Testis (tissue), 5 donors: ENCODE results near the gene THY1. TPM values are rescaled to one million over a fixed set of nuclear protein-coding genes. Genes with fewer than 3 reads are reported as not detected.

Experiments used
- DNase-seq: peaks from one replicate; pipeline ENCODE4 v3.0.0-alpha.2; 2019
- H3K27ac ChIP-seq, 2 donors: fragments of 200-600 bp; sonication (generic); one replicate each; pipeline ENCODE4 v1.5.1; 2019
- H3K27me3 ChIP-seq: fragments of 200-600 bp; sonication (generic); one replicate; pipeline ENCODE4 v1.5.1; 2019
- H3K36me3 ChIP-seq: fragments of 200-600 bp; sonication (generic); one replicate; pipeline ENCODE4 v1.5.1; 2017; ENCODE audit warnings: low read depth; ENCODE audit errors: missing control alignments
- H3K4me1 ChIP-seq: fragments of 200-600 bp; sonication (generic); one replicate; pipeline ENCODE4 v1.5.1; 2019
- H3K4me3 ChIP-seq, 2 donors: fragments of 200-600 bp; sonication (generic); one replicate each; pipeline ENCODE4 v1.5.1; 2017 to 2019
- H3K9me3 ChIP-seq: fragments of 200-600 bp; sonication (generic); one replicate; pipeline ENCODE4 v1.5.1; 2017
- CTCF ChIP-seq, 3 experiments: fragments of 450-650 bp in 2 of 3; fragments of 200-600 bp in 1 of 3; sonication (generic) in 1 of 3; IDR thresholded peaks; one replicate each; pipeline ENCODE4 v1.5.1; 2016 to 2019; ENCODE audit warnings: antibody characterized with exemption in 3 of 3, mild to moderate bottlenecking in 2 of 3, moderate library complexity in 1 of 3
- POLR2A ChIP-seq: fragments of 450-650 bp; IDR thresholded peaks from one replicate; pipeline ENCODE4 v1.6.1; 2017; ENCODE audit warnings: antibody characterized with exemption, mild to moderate bottlenecking, moderate library complexity
- WGBS, 2 donors: methylation state at CpG; one replicate each; pipeline ENCODE4 v1.1.5; 2018; 5-methylcytosine and 5-hydroxymethylcytosine counted together
- intact Hi-C: fragments of 100-400 bp; cut with DNase I; formaldehyde crosslinking; loops from one replicate; pipeline ENCODE4 v1.15.1; 2023; ENCODE audit warnings: low total_unique reads
- long read RNA-seq, 2 donors: transcript quantifications; one replicate each; lab custom pipeline, GENCODE V29; 2026
- polyA plus RNA-seq: library from polyadenylated mRNA; stranded (reverse); fragments of 350-450 nt; fragmentation: Illumina TruSeq; extraction: RNeasy Lipid Tissue Mini Kit (QIAGEN cat#74804); gene quantifications from one replicate; pipeline ENCODE4 v1.2.3, GENCODE V29; 2014; ENCODE audit warnings: low read depth, low replicate concordance; ENCODE audit not compliant: insufficient read depth
- total RNA-seq, 2 donors: library from RNA; depleted of rRNA; stranded (reverse); fragments of >200 nt; gene quantifications; one replicate each; pipeline ENCODE4 v1.2.3, GENCODE V29; 2016

Gene THY1
- total RNA-seq (10 to 100 TPM in 1 of 2 donors, 1 to 10 TPM in 1; 5.9 to 30.0 TPM), polyA plus RNA-seq (132 TPM)
- long read RNA-seq, donor 1, transcript THY1-201 (4 exons, 3,556 nt): major isoform, 34 of 52 reads
- long read RNA-seq, donor 1, partial matches to known transcripts: 13 of 52 reads
- long read RNA-seq, donor 1, other reads (novel, unspliced or antisense): 0 of 52 reads
- long read RNA-seq, donor 2, transcript THY1-201 (4 exons, 3,556 nt): major isoform, 24 of 41 reads
- long read RNA-seq, donor 2, partial matches to known transcripts: 11 of 41 reads
- long read RNA-seq, donor 2, other reads (novel, unspliced or antisense): 0 of 41 reads

DNA sequence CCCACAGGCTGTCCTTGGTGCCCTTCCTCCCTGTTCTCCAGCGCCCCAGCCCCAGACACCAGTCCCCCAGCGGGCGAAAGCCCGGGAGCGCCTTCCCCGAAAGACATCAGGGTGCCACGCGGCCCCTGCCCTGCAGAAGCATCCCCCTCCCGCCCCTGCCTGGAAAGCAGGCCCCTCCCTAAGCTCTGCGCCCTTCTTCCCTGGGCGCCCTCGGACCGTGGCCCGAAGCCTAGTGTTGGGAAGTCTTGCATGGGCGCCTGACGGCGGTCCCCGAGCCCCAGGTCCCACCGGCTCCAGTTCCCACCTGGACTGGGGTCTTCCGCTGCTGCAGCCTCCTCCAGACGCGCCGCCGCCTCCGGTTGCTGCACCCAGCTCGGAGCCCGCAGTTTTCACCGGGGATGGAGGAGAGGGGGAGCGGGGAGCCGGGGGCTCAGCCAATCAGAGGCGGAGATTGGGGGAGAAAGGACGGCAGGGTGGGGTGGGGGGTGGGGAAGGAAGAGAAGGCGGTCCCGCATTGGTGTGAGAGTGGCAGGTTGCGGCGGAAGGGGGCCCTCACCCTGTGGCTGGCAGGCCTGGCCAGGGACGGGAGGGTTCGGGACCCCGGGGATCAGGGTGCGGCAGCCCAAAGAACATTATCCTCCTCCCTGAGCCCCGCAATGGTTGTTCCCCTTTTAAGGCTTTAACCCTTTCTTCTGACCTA is at the start of gene THY1:
THY1 (minus strand) TSS at position 364 of the 700 bp plus-strand sequence. CDS start 2,267 bp downstream, outside the sequence.
- 1 to 4% methylated on average over 19 to 41 of the region's 41 CpGs for WGBS, 2 donors
- peak within 1 kb of the TSS; percentile 55 to 62 for H3K4me3 ChIP-seq
- H3K27me3 ChIP-seq: no peaks in the 10 kb centered on the region
- no peaks in the 10 kb centered on the region for H3K36me3 ChIP-seq
- peak within 1 kb of the TSS in 1 of 2 donors; percentile 31 for H3K27ac ChIP-seq
- peak; percentile 38 for DNase-seq
- no peaks in the 10 kb centered on the region for H3K9me3 ChIP-seq
- H3K4me1 ChIP-seq: peaks cover 5% of the 10 kb centered on the region
- intact Hi-C loops: no loop called here
- TF ChIP-seq POLR2A: no peak
- no peak for TF ChIP-seq CTCF (IDR thresholded peaks at IDR 0.05)

DNA sequence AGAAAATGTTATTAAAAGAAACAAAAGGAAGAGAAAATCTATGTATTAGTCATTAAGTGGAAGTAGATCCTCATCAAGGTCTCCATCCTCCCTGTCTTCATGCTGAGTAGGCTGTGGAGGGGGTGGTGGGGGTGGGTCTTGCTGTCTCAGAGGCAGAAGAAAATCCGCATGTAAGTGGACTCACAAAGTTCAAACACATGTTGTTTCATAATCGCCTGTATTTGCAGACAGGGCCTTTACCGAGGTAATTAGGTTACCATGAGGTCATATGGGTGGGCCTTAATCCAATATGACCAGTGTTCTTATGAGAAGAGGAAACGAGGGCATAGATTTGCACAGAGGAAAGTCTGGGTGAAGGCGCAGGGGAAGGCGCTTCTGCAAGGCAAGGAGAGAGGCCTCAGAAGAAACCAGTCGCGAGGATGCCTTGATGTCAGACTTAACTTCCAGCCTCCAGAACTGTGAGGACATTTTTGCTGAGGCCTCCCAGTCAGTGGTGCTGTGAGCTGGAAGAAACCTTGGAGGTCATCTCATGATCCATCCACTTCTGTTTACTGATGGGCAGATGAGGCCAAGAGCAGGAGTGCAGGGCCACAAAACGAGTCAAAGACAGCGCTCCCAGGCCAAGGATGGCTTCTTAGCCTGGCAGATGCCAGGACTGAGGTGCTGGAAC is 49.3 kb upstream of the THY1 start:
- intact Hi-C loops: loop anchor here (10.0 kb wide), 1 partner anchor 118 kb away; no protein-coding TSS in a partner anchor
- TF ChIP-seq POLR2A (no peak), CTCF (IDR thresholded peaks at IDR 0.05) (no peak)
- no peak for DNase-seq
- Histone ChIP-seq H3K4me1 (no peaks in the 10 kb centered on the region), H3K27me3 (no peaks in the 10 kb centered on the region), H3K9me3 (no peaks in the 10 kb centered on the region), H3K36me3 (no peaks in the 10 kb centered on the region), H3K27ac (no peak overlapping the region), H3K4me3 (no peak overlapping the region)
- 91 to 92% methylated on average over 10 of the region's 10 CpGs for WGBS, 2 donors

DNA sequence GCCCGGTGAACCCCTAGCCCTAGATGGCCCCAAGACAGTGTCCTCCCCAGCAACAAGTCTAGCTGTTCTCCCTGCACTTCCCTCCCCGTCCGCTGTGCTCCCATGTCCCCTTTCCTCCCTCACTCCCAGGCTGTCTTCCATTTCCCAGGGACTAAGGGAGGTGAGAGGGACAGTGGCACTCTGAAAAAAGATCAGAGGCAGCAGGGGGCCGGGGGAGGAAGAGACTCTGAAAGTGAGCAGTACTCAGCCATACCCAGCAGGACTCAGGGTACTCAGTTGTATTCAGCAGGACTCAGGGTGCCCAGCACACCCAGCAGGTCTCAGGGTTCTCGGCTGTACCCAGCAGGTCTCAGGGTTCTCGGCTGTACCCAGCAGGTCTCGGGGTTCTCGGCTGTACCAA is 48.4 kb upstream of the THY1 start:
- Histone ChIP-seq H3K36me3 (no peaks in the 10 kb centered on the region), H3K4me1 (no peaks in the 10 kb centered on the region), H3K27ac (no peak overlapping the region), H3K9me3 (no peaks in the 10 kb centered on the region), H3K27me3 (no peaks in the 10 kb centered on the region), H3K4me3 (no peak overlapping the region)
- TF ChIP-seq CTCF (IDR thresholded peaks at IDR 0.05) (no peak), POLR2A (no peak)
- 84 to 91% methylated on average over 7 to 8 of the region's 8 CpGs for WGBS, 2 donors
- intact Hi-C loops: loop anchor here (10.0 kb wide), 1 partner anchor 117 kb away; no protein-coding TSS in a partner anchor
- no peak for DNase-seq

- Histone ChIP-seq H3K27ac (no peak overlapping the region), H3K27me3 (no peaks in the 10 kb centered on the region), H3K36me3 (no peaks in the 10 kb centered on the region), H3K9me3 (no peaks in the 10 kb centered on the region), H3K4me3 (no peak overlapping the region), H3K4me1 (no peaks in the 10 kb centered on the region)
- TF ChIP-seq POLR2A (no peak), CTCF (IDR thresholded peaks at IDR 0.05) (no peak)
- intact Hi-C loops: loop anchor here (10.0 kb wide), 1 partner anchor 116 kb away; no protein-coding TSS in a partner anchor
- DNase-seq: peak; percentile 47
- WGBS, 2 donors: 74% methylated on average over 14 to 15 of the region's 15 CpGs
These were observed 47.6 kb upstream of the THY1 start for GRCh38 chr11:119470317-119471291.
